Thyroid gland (tissue), 4 donors: ENCODE data around the gene ZNF556.
"Not testable (repeated sequence)": the region's sequence is repeated elsewhere in the genome, so short reads cannot be mapped to it uniquely, and the experiment has no call there.

Experiments used
- CTCF ChIP-seq, 6 experiments: fragments of 200-600 bp in 3 of 6; fragments of 450-650 bp in 3 of 6; sonication (generic) in 3 of 6; IDR thresholded peaks; one replicate each; pipeline ENCODE4 v1.5.1; 2016 to 2019; ENCODE audit warnings: antibody characterized with exemption in 6 of 6, mild to moderate bottlenecking in 2 of 6, inconsistent platforms in 1 of 6, moderate library complexity in 1 of 6
- POLR2A ChIP-seq, 2 donors: fragments of 450-650 bp; IDR thresholded peaks; one replicate each; pipeline ENCODE4 v1.6.1; 2017; ENCODE audit warnings: antibody characterized with exemption in 2 of 2, mild to moderate bottlenecking in 2 of 2, moderate library complexity in 1 of 2

- TF ChIP-seq POLR2A, CTCF (IDR thresholded peaks at IDR 0.05): not testable (repeated sequence)
Measured at GRCh38 chr19:2890531-2890930, 23.4 kb downstream of the ZNF556 start.
